GM18909 (cell line): ENCODE results near the gene A2M.
"Not testable (repeated sequence)": the region's sequence is repeated elsewhere in the genome, so short reads cannot be mapped to it uniquely, and the experiment has no call there.

Experiments
- ATAC-seq: cut with Tn5 transposase; IDR thresholded peaks from one replicate; pipeline ENCODE4 v1.9.1; 2021; ENCODE audit warnings: mild to moderate bottlenecking; ENCODE audit not compliant: unreplicated experiment, poor library complexity

A2M gene

DNA sequence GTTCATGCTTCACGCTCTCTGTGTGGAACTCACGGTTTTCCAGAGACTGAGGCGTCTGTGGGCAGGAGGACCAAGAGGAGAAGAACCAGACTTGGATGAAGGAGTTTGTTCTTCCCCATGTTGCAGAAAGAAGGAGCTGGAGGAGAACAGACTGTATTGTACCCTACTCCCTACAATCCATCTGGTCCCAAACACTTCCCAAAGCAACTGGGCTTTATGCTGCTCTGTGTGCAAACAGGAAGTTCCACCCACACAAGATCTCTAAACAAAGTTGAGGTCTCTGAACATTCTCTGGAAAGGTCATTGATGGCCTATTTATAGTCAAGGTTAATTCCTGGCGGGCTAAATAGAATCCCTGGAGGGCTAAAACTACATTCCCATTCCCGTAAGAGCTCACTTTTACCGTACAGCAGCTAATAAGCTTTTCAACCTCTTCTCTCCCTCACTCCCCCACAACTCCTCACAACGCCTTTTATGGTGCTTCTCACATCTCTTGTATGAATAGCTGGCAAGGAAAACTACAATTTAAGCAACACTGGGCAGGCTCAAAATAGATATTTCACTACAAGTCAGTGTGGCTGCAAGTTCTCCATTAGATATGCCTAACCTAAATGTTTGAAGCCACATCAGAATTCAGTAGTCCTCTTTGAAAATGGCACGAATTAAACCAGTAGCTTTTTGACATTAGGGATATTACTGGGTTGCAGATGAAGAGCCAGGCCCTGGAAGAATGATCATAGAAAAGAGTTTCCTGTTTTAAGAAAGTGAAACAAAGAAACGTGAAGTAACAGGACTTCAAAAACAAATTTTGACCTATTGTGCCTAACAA, at the start of gene A2M:
Gene A2M (minus strand): TSS at position 189 of the 829 bp plus-strand sequence. CDS start 70 bp downstream, at position 119.
- ATAC-seq: no peak

DNA sequence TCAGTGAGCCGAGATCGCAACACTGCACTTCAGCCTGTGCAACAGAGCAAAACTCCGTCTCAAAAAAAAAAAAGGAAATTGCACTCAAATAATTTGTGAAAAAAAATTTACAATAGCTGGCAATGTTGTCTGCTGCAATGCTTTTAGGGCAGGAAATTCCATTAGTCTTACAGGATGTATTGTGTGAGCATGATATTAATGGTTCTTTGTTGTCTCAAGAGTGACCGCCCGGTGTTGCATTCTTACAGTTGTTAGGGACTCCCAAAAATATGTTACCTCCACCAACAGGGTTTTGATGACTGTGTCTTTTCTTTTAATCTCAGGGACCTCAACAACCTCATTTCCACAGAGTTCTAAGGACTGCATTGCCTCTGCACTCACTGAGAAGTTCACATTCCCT, 47.7 kb upstream of the A2M start:
- ATAC-seq: no peak

DNA sequence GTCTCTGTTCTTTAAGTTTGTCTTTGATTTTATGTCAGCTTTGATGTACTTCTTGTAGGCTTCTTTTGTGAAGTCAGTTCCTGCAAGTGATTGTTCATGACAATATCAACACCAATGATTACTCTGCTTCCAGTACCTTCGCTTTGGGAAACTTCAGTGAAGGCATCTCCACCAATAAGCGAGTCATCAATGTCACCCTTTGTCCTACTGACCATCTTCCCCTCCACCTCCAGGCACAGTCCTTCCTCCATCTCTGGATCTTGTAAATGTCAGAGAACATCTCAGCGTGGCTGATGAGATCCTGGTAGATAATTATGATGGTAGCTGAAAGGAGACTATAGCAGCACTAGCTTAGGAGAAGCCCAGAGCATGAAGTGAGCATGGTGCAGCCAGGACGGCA, 40.4 kb upstream of the A2M start:
- no peak for ATAC-seq

DNA sequence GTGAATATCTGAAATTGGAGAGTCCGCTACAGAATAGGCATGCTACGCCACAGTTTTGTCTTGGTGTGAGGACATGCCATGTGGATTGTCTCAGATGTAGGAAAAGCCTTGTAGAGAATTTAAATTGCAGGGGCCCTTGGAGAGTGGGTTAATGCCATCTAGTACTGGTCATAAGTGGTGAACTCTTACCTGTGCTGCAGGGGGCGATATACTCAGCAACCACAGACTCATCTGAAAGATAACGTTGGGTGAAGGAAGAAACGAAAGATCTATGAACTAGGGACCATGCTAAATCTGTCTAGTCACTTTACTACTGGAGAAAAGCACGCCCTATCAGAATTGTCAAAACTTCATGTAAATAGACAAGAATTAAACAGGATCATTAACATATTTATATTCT, 33.7 kb upstream of the A2M start:
- ATAC-seq: no peak

DNA sequence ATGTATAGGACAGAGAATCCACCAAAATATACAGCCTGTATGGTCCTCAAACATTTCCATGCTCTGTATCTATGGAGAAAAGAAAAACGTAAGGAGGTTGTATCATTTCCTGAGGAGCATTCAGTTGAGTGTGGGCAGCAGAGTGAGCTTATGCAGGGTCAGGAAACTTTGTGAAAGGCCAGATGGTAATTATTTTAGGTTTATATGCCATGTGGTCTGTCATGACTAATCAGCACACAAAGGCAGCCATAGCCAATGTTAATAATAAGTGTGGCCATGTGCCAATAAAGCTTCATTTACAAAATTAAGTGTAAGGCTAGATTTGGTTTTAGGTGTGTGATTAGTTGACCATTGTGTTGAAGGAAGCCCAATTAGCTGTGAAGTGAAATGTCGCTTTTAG, 33.2 kb upstream of the A2M start:
- no peak for ATAC-seq

DNA sequence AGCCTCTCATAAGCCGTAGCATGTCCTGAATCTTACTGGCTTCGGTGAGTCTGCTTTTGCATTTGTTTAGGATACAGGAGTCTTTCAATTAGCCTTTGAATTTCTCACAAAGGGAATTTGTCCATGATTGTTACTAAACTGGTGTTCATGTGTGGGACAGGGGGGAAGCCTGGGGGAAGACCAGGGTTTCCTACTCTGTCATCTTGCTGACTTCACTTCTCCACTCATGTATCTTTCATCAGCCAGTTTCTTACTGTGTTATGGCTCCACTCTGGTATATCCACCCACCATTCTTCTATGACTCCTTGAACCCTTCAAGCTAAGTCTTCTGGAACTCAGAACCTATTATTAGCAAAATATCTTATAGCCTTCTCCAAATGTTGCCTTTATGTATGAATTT, 31.7 kb upstream of the A2M start:
- ATAC-seq: no peak

DNA sequence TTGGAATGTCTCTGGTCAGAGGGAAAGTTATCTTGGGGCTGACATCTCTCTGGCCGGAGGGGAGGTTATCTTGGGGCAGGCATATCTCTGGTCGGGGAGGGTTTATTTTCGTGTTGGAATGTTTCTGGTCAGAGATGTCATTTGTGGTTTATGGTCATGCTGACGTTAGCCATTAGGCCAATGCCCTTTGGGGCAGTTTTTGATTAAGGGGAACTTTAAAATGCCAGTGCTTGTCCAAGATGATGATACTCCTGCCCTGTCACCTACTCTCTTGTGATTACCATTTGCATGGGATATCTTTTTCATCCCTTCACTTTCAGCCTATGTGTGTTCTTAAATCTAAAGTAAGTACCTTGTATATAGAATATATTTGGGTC, 29.0 kb upstream of the A2M start:
- no peak for ATAC-seq

DNA sequence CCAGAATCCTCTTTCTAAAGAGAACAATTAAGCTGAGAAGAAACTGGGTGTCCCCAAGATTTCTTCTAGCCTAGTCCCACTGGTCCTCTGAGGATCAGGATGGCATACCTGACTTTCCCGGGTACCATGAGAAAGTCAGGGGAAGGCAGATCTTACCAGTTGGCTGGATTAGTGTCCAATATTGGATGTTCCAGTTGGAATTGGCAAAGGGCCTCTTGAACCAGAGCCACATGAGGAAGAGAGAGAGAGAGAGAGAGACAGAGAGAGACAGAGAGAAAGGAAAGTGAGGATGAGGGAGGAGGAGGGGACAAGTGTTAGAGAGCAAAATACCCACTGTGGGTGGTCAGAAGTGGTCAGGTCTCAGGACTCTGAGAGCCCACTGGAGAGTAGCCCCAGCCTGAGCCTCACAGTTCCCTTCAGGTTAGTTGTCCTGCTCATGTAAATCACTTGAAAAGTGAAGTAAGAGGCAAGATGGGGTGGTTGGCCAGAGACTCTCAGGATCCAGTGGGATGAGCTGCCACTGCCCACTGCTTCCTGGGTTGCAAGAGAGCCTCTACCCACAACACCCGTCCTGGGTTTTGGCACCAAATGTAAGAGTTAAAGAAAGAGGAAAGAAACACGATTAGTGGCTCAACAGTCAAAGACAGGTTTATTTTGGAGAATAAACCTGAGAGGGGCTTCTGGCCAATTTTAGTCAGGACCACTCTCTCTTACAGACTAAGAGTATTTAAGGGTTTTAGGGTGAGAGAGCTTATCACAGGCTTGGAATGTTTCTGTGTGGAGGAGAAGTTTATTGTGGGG, 28.4 kb upstream of the A2M start:
- no peak for ATAC-seq

DNA sequence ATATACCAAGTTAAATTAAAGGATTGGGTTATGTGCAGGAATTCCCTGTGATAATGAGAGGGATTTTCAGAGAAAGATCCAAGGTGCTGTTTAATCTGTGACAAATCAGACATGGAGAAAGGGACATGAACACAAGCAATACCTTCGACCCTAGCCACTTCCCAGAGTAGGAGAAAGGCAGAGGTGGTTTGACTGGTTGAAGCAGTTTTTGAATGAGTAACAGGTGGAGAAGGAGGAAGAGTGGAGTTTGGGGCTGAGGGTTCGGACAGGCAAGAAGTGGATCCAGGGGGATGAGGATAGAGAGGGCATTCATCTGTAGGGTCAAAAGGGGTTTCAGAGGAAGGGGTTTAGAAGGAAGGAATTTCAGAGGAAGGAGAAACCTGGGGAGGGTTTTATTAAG, 27.4 kb upstream of the A2M start:
- no peak for ATAC-seq

DNA sequence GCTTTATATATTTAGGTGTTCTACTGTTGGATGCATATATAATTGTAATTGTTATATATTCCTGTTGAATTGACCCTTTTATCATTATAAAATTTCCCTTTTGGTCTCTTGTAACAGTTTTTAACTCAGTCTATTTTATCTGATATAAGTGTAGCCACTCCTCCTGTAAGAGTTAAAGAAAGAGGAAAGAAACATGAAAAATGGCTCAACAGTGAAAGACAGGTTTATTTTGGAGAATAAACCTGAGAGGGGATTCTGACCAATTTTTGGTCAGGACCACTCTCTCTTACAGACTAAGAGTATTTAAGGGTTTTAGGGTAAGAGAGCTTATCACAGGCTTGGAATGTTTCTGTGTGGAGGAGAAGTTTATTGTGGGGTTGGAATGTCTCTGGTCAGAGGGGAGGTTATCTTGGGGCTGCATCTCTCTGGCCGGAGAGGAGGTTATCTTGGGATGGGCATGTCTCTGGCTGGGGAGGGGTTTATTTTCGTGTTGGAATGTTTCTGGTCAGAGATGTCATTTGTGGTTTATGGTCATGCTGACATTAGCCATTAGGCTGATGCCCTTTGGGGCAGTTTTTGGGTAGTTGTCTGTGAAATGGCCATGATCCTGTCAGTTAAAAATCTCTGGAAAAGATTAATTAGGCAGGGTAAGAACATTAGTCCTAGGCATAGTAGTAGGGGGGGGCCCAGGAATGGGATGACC, 24.0 kb upstream of the A2M start:
- ATAC-seq: not testable (repeated sequence)

DNA sequence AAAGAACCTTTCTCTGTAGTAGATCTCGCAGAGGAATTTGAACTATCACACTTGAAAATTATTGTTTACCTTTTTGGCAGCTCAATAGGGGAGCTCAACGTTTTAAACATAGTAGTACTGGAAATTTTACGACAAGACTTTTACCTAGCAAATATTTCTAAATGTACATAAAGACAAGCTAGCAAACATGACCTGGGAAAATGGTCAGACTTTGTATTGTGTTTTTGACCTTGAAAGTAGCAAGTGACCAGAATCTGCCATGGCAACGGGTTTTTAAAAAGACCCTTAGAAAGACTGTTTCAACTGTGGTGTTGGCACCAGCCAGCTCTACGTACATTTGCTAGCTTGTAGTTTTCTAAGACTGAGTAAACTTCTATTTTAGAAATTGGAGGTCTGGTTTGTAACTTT, 20.2 kb upstream of the A2M start:
- ATAC-seq: no peak

DNA sequence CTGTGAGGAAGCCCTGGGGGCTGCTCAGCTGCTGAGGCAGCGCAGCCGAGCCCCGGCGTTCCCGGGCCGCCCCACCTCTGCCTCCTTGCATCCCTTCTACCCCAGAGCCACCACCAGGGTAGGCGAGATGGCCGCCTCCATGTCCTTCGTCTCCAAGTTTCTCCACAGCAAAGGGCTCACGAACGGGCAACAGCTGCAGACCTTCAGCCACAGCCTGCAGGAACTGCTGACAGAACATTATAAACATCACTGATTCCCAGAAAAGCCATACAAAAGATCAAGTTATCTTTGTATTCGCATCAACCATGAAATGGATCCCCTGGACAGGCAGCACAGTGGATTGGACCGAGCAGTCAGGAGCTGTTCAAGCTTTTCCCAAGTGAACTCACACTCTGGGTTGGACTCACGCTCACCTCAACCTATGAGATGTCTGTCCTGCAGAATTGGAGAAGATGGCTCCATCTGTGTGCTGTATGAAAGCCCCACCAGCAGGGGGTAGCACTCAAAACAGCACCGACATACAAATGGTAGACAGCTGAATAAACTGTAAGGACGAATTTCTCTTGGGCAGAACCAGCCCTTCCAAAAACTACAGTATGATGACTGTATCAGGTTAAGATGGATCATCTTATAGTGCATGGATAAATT, 19.4 kb upstream of the A2M start:
- ATAC-seq: no peak

DNA sequence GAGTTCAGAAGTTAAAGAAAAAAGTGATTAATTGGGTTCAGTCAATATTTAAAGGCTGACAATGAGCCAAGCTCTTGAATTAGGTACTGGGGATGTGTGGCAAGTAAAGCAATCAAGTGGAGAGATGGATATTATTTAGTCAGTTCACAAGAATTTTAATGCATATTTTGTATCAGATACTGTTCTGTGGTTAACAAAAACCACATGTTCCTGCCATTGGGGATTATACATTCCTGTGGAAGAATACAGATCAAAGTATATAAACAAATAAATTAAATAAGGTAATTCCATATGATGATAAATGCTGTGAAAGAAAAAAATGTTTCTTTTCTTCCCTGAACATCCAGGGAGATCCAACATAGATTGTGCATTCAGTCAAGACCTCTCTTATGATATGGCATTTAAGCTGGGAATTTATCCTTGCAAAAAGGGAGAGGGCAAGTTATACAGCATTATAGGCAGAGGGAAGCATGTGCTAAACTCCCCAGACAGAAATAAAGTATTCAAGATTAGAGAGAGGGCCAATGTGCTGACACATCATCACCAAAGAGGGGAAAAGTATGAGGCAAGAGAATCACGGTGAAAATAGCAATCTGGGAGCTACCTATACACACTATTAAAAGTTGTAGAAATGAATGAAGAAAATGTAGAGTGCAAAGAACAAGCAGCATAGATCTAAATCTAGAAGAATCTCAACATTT, 17.6 kb upstream of the A2M start:
- ATAC-seq: no peak

DNA sequence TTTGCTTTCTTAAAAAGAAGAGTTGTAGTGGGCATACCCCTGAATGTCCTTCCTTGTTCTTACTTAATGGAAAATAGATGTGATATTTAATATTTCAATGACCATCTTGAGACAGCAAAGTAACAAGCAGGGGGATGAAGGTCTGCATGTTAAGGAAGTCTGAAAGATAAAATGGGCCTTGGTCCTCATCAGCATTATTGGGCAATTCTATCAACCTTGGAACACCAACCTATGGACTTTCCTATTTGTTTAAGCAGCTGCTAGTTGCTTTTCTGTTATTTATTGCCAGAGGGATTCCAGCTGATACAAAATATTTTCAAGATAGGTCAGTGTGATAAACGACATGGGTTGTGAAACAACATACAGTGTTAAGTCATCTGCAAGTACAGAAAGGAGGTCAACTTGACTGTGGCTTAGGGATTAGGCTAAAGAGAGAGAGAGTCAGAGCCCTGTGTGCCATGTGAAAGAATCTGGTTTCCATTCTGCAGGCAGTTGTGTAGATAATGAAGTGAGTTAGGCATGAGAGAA, 16.4 kb upstream of the A2M start:
- no peak for ATAC-seq

DNA sequence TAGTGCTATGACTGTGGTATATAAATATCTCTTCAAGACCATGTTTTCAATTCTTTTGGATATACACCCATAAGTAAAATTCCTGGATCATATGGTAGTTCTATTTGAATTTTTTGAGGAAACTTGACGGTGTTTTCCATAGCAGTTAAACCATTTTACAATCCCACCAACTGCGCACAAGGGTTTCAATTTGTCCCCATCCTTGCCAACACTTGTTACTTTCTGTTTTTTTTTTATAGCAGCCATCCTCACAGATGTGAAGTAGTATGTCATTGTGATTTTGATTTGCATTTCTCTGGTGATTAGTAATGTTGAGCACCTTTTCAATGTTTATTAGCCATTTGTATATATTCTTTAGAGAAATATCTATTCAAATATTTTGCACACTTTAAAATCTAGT, 14.5 kb upstream of the A2M start:
- ATAC-seq: no peak

DNA sequence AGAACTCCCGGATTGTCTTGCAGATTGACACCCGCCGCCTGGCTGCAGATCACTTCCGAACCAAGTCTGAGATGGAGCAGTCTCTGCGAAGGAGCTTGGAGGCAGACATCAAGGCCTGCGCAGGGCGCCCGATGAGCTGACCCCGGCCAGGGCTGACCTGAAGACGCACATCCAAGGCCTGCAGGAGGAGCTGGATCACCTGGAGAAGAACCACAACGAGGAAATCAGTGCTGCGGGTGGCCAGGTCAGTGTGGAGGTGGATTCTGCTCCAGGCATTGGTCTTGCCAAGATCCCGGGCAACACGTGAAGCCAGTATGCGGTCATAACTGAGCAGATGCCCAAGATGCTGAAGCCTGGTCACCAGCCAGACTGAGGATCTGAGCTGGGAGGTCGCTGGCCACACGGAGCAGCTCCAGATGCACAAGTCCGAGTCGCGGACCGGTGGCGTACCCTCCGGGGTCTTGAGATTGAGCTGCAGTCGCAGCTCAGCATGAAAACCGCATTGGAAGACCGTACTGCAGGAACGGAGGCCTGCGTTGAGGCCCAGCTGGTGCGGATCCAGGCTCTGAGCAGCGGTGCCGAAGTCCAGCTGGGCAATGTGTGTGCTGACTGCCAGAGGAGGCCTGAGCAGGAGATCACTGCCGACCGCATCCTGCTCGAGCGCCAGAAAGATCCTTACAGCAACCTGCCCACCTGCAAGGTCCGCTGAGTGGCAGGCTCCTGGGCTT, 12.4 kb upstream of the A2M start:
- no peak for ATAC-seq

DNA sequence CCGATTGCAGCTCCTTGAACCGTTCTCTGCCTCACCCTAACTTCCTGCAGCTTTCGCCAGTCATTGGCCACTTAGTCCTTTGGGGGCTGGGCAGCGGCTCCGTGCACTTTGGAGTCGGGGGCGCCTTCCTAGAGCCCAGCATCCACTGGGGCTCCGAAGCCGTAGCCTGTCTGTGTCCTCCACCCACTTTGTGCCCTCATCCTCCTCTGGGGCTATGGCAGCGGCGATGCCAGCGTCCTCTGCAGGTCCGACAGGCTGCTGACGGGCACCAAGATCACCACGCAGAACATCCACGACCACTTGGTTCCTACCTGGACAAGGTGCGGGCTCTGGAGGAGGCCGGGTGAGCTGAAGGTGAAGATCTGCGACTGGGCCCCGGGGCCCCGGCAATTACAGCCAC, 11.8 kb upstream of the A2M start:
- ATAC-seq: no peak

DNA sequence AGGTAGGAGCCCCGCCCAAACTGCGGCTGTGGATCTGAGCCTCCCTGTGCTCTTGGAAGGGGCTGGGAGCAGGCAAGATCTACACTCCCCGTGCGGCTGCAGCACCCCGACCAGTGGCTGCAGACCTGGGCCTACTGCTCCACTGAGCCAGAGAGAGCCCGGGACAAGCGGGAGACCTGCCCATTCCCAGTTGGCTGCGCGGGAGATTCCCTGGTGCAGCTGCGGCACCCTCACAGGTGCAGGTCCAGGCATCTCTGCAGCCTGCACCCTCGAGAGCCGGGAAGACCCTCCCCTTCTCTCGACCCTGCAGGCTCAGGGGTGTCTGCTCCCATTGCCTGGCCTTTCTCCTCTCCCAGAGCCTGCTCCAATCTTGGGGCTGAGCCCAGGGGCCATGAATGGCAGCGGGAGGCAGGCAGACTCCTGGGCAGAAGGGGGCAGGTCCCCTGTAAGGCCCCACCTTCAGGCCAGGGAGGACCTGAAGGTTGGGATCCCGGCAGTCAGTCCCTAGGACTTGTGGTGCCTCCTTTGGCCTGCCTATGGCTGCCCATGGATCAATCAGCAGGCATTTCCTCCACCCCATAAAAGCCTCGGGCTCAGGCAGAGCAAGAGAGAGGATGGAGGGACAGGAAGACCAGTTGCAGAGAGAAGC, 8.8 kb upstream of the A2M start:
- ATAC-seq: no peak
